ENCODE data around the gene SLC9A3.

Gene SLC9A3

DNA sequence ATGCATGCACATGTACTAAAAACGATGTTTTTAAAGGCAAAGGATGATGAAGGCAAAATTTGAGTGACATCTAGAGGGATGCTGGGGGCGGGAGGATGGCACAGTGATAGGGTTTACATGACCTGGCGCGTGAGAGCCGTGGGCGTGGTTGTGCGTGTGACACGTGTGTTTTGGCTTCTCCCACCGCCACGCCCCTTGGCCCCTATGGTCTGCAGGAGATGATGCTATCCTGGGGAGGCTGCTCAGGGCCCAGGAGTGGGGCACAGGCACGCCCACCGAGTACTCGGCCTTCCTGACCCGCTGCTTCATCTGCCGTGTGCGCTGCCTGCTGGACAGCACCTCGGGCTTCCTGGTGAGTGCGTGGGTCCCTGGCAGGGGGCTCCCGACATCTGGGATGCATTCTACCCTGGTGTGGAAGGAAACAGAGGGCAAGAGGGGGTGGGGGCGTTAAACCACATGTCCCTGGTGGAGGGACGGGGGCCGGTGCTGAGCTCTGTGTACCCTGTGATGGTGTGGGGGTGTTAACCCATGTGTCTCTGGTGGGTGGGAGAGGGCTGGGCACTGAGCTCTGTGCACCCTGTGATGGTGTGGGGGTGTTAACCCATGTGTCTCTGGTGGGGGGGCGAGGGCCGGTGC lies 100.5 kb downstream of the SLC9A3 start:
- H3K27ac ChIP-seq (ENCODE audit: low read length) = no peak overlapping the region
- no peaks in the 10 kb centered on the region for H3K9me3 ChIP-seq (ENCODE audit: control insufficient read depth in 2 of 2, low read length in 2 of 2)
- no peaks in the 10 kb centered on the region for H3K27me3 ChIP-seq (ENCODE audit: control insufficient read depth in 1 of 2, insufficient read depth in 2 of 2, low read length in 2 of 2)
- H3K9ac ChIP-seq (ENCODE audit: low read length in 2 of 2) = no peak overlapping the region
- no peaks in the 10 kb centered on the region for H3K36me3 ChIP-seq (ENCODE audit: control insufficient read depth in 2 of 2, insufficient read depth in 2 of 2, low read length in 2 of 2)
- no peaks in the 10 kb centered on the region for H3K4me1 ChIP-seq (ENCODE audit: control insufficient read depth, insufficient read depth, low read length)
- H3K4me3 ChIP-seq (ENCODE audit: low read length in 2 of 2) = no peak overlapping the region

- no peaks in the 10 kb centered on the region for H3K9me3 ChIP-seq (ENCODE audit: control insufficient read depth in 2 of 2, low read length in 2 of 2)
- H3K27ac ChIP-seq (ENCODE audit: low read length) = no peak overlapping the region
- H3K36me3 ChIP-seq (ENCODE audit: control insufficient read depth in 2 of 2, insufficient read depth in 2 of 2, low read length in 2 of 2) = no peaks in the 10 kb centered on the region
- no peaks in the 10 kb centered on the region for H3K4me1 ChIP-seq (ENCODE audit: control insufficient read depth, insufficient read depth, low read length)
- H3K27me3 ChIP-seq (ENCODE audit: control insufficient read depth in 1 of 2, insufficient read depth in 2 of 2, low read length in 2 of 2) = no peaks in the 10 kb centered on the region
- H3K4me3 ChIP-seq (ENCODE audit: low read length in 2 of 2) = no peak overlapping the region
- H3K9ac ChIP-seq (ENCODE audit: low read length in 2 of 2) = no peak overlapping the region
Observed at GRCh38 chr5:423233-423565, 101.0 kb downstream of the SLC9A3 start.

DNA sequence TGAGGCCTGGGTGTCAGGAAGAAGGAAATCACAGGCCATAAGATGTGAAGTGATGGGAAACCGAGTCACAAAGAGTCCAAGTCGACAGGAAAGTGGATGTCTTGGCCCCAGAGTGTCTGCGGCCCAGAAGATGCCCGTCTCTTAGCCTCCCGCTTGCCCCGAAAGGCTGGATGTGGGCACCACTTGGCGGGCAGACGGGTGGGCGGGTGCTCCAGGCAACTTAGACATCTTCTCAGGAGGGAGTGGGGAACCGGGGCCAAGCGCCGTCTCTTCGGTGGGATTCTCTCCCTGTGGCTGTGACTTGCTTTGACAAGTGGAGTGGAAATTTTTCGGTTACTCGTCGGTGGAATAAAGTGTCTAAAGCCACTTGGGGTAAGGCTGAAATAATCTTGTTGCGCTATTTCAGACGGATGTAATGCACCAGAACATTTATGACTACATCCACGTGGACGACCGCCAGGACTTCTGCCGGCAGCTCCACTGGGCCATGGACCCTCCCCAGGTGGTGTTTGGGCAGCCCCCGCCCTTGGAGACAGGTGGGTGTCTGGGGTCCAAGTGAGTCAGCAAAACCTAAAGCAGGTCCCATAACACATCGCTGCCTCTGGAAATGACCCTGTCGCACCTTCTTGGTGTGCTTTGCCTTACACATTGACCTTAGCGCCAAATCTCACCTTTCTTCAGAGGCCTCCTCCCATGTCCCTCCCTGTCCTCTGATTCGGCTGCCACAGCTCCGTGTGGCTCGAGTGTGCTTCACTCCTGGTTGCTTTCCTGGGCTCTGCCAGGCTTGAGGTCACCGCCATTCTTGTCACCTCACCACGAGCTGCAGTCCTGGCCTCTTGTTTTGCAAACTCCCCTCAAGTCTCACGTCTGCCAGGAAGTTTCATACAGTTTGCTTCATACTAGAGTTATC lies 101.7 kb downstream of the SLC9A3 start:
- Histone ChIP-seq H3K9ac (ENCODE audit: low read length in 2 of 2) (no peak overlapping the region), H3K27me3 (ENCODE audit: control insufficient read depth in 1 of 2, insufficient read depth in 2 of 2, low read length in 2 of 2) (no peaks in the 10 kb centered on the region), H3K9me3 (ENCODE audit: control insufficient read depth in 2 of 2, low read length in 2 of 2) (no peaks in the 10 kb centered on the region), H3K4me1 (ENCODE audit: control insufficient read depth, insufficient read depth, low read length) (no peaks in the 10 kb centered on the region), H3K4me3 (ENCODE audit: low read length in 2 of 2) (no peak overlapping the region), H3K36me3 (ENCODE audit: control insufficient read depth in 2 of 2, insufficient read depth in 2 of 2, low read length in 2 of 2) (no peaks in the 10 kb centered on the region), H3K27ac (ENCODE audit: low read length) (no peak overlapping the region)

DNA sequence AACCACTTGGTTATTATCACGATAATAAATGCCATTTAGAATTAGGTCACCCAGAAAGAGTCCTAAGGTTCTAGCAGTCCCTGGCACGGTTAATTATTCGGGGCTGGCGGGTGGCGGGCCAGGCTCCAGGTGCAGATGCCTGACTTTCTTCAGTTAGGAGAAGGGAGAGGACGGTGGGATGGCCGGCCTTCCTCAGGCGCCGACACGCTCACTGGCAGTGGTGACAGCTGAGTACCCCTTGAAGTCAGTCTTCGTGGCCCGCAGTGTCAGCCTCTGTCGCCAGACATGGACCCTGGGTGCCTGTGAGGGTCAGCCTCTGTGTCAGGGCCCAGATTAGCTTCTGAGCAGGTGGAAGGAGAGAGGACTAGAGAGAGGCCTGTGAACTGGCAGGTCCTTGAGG lies 102.3 kb downstream of the SLC9A3 start:
- Histone ChIP-seq H3K36me3 (ENCODE audit: control insufficient read depth in 2 of 2, insufficient read depth in 2 of 2, low read length in 2 of 2) (no peaks in the 10 kb centered on the region), H3K4me1 (ENCODE audit: control insufficient read depth, insufficient read depth, low read length) (no peaks in the 10 kb centered on the region), H3K9me3 (ENCODE audit: control insufficient read depth in 2 of 2, low read length in 2 of 2) (no peaks in the 10 kb centered on the region), H3K4me3 (ENCODE audit: low read length in 2 of 2) (no peak overlapping the region), H3K9ac (ENCODE audit: low read length in 2 of 2) (no peak overlapping the region), H3K27ac (ENCODE audit: low read length) (no peak overlapping the region), H3K27me3 (ENCODE audit: control insufficient read depth in 1 of 2, insufficient read depth in 2 of 2, low read length in 2 of 2) (no peaks in the 10 kb centered on the region)

GRCh38 chr5:421287-421880 lies 102.9 kb downstream of the SLC9A3 start:
- no peak overlapping the region for H3K9ac ChIP-seq (ENCODE audit: low read length in 2 of 2)
- no peaks in the 10 kb centered on the region for H3K27me3 ChIP-seq (ENCODE audit: control insufficient read depth in 1 of 2, insufficient read depth in 2 of 2, low read length in 2 of 2)
- H3K4me3 ChIP-seq (ENCODE audit: low read length in 2 of 2) = no peak overlapping the region
- no peak overlapping the region for H3K27ac ChIP-seq (ENCODE audit: low read length)
- H3K4me1 ChIP-seq (ENCODE audit: control insufficient read depth, insufficient read depth, low read length) = no peaks in the 10 kb centered on the region
- H3K36me3 ChIP-seq (ENCODE audit: control insufficient read depth in 2 of 2, insufficient read depth in 2 of 2, low read length in 2 of 2) = no peaks in the 10 kb centered on the region
- H3K9me3 ChIP-seq (ENCODE audit: control insufficient read depth in 2 of 2, low read length in 2 of 2) = no peaks in the 10 kb centered on the region

GRCh38 chr5:420632-421286 lies 103.5 kb downstream of the SLC9A3 start:
- Histone ChIP-seq H3K9me3 (ENCODE audit: control insufficient read depth in 2 of 2, low read length in 2 of 2) (no peaks in the 10 kb centered on the region), H3K27me3 (ENCODE audit: control insufficient read depth in 1 of 2, insufficient read depth in 2 of 2, low read length in 2 of 2) (no peaks in the 10 kb centered on the region), H3K4me1 (ENCODE audit: control insufficient read depth, insufficient read depth, low read length) (no peaks in the 10 kb centered on the region), H3K36me3 (ENCODE audit: control insufficient read depth in 2 of 2, insufficient read depth in 2 of 2, low read length in 2 of 2) (no peaks in the 10 kb centered on the region), H3K4me3 (ENCODE audit: low read length in 2 of 2) (no peak overlapping the region), H3K27ac (ENCODE audit: low read length) (no peak overlapping the region), H3K9ac (ENCODE audit: low read length in 2 of 2) (no peak overlapping the region)
